Keratinocyte (primary cell): ENCODE results near the gene OPN1MW.
"Not testable (repeated sequence)": the region's sequence is repeated elsewhere in the genome, so short reads cannot be mapped to it uniquely, and the experiment has no call there.

ENCODE experiments used
- EZH2 ChIP-seq: IDR thresholded peaks from one replicate; pipeline ENCODE4 v1.6.1; 2012; ENCODE audit warnings: inconsistent platforms, mild to moderate bottlenecking, low read length, moderate library complexity
- TF ChIP-seq, protein P1 (sequence below), 3 experiments: IDR thresholded peaks in 1 of 3; conservative IDR thresholded peaks in 1 of 3; optimal IDR thresholded peaks in 1 of 3; 2 replicates in 2 of 3; 3 replicates in 1 of 3; pipeline versions ENCODE3 to v1.5.1; 2011; ENCODE audit warnings: low read length in 3 of 3, mild to moderate bottlenecking in 3 of 3, moderate library complexity in 2 of 3, control low read depth in 1 of 3, inconsistent platforms in 1 of 3; ENCODE audit not compliant: insufficient read depth in 2 of 3; ENCODE audit errors: extremely low read depth in 1 of 3

- TF ChIP-seq, protein P1, sequence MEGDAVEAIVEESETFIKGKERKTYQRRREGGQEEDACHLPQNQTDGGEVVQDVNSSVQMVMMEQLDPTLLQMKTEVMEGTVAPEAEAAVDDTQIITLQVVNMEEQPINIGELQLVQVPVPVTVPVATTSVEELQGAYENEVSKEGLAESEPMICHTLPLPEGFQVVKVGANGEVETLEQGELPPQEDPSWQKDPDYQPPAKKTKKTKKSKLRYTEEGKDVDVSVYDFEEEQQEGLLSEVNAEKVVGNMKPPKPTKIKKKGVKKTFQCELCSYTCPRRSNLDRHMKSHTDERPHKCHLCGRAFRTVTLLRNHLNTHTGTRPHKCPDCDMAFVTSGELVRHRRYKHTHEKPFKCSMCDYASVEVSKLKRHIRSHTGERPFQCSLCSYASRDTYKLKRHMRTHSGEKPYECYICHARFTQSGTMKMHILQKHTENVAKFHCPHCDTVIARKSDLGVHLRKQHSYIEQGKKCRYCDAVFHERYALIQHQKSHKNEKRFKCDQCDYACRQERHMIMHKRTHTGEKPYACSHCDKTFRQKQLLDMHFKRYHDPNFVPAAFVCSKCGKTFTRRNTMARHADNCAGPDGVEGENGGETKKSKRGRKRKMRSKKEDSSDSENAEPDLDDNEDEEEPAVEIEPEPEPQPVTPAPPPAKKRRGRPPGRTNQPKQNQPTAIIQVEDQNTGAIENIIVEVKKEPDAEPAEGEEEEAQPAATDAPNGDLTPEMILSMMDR (optimal IDR thresholded peaks at IDR 0.05 in 1 of 3, IDR thresholded peaks at IDR 0.05 in 1 of 3, conservative IDR thresholded peaks at IDR 0.05 in 1 of 3; ENCODE audit: extremely low read depth in 1 of 3, insufficient read depth in 2 of 3, low read length in 3 of 3): not testable (repeated sequence)
- not testable (repeated sequence) for TF ChIP-seq EZH2
Observed at GRCh38 chrX:154157207-154157606, 25.2 kb upstream of the OPN1MW start.
